GM18502 (cell line): ENCODE measurements around the gene COL4A1.
"Not testable (repeated sequence)": the region's sequence is repeated elsewhere in the genome, so short reads cannot be mapped to it uniquely, and the experiment has no call there.

Experiments
- ATAC-seq: cut with Tn5 transposase; IDR thresholded peaks from one replicate; pipeline ENCODE4 v1.9.1; 2021; ENCODE audit warnings: mild to moderate bottlenecking; ENCODE audit not compliant: unreplicated experiment, poor library complexity

COL4A1 gene

GRCh38 chr13:110127986-110128511 lies 178.9 kb downstream of the COL4A1 start:
- no peak for ATAC-seq

- ATAC-seq: no peak
Measured at GRCh38 chr13:110126391-110126961, 180.5 kb downstream of the COL4A1 start.

DNA sequence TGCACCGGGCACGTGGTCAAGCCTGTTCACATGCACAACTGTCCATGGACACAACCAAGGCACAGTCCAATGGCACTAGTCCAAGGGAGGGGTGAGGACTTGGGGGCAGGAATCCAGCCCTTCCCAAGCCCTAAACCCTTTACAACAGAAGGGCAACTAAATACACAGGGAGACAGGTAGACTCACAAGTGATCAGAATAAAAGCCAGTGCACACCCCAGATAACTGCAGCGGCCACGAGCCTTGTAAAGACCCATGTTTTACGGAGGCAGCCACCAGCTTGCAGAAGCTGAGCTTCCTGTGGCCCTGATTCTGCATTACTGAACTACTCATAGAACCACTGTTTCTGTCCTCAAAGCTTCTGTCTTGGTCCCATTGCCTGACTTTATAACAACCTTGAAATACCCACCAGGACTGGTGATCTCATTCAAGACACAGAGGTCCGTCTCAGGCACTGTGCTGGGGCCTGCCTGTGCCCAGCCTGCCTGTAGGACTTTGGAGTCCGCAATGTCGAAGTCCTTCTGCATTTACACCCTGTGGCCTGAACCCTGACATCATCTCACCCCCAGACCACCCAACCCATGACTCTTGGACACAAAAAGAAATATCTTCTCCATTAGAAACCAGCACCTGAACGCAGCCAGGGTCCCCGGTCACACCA lies 181.2 kb downstream of the COL4A1 start:
- no peak for ATAC-seq

GRCh38 chr13:110125157-110125556 lies 181.8 kb downstream of the COL4A1 start:
- ATAC-seq: no peak

- no peak for ATAC-seq
Measured at GRCh38 chr13:110124201-110124940, 182.6 kb downstream of the COL4A1 start.

DNA sequence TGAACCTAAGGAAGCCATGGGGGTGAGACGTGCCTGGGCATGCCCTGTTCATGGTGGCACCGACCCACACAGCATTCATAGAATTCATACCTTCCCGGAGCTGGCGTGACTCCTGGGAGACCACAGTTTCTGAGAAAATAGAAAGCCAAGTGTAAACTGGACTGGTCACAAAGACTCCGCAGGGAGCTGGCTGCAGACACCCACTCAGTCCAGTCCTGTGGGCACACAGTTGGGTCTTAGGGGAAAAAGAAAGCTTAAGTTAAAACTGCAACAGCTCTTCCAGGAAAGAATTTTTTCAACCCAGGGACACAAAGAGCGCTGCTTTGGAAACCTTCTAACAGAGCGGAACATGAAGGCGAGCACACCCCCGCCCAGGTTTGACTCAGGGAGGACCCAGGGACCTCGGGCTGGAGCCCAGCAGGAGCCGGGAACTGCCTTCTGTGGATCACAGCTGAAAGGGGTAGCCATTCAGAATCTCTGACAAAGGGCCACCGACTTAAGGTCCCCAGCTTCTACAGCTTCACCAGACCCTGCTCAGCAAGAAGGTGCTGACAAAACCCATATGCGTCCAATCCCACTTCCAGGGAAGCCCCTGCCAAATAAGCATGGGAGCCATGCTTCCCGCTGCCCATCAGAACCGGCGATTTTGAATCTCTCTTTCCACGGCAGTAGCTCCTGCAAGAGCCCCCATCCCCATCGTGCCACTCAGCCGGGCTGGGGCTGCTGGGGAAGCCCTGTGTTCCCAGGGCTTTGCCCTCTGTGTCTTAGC lies 183.7 kb downstream of the COL4A1 start:
- ATAC-seq: no peak

DNA sequence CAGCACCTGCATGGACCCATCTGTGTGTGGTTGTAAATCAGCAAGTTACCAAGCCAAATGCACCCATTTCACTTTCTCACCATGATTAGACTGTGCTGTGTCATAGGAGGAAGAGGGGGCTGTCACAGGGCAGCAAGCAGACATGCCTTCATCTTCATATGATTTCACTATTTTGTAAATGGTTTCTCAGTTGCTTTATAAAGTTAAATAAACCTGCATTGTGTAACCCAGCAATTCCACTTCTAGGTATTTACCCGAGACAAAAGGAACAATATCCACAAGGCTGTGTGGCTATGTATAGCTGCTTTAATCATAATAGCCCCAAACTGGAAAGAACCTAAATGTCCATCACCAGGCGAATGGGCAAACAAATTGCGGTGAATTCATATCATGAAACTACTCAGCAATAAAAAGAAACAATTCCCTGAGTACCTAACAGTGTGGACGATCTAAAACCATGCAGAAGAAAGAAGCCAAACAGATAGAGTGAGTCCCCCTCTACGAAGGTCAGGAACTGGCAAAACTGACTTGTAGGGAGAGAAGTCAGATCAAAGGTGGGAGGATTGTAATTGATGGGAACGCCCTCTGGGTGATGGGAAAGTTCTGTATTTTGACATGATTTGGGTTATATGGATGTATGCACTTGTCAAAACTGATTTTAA lies 185.4 kb downstream of the COL4A1 start:
- no peak for ATAC-seq

GRCh38 chr13:110119935-110120905 lies 186.7 kb downstream of the COL4A1 start:
- ATAC-seq: no peak

GRCh38 chr13:110118106-110118505 lies 188.9 kb downstream of the COL4A1 start:
- ATAC-seq: no peak

DNA sequence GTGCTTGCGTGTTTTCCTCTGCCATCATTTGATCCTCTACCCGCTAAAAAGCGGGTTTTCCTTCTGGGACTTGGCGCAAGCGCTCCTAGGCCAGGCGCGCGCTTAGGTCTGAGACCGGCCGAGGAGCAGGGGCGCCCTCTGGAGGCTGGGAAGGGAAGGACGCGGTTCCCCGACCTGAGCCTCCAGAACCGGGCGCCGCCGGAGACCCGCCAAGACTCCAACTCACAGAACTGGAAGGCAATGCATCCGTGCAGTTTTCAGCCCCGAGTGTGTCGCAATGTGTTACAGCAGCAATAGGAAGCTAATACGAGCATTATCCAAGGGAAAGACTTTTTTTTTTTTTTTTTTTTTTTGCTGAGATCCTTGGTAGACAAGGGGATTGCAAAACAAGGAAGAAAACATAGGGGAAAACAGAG lies 190.9 kb downstream of the COL4A1 start:
- no peak for ATAC-seq

DNA sequence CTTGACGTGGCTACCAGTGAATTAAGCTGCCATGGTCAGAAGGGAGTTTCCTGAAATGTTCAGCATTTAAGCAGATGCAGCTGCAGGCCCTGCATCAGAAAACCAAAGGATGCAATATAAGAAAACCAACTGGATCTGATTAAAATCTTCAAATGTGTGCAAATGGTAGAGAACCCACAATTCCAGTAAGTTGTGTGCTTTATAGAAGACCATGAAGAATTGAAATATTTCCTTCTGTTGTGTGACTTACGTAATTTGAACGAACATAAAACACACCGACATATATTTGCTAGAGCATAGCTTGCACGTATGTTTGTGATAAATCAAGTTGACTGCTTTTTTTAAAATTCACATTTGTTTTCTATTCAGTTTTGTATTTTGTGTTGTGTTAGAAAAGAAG lies 191.4 kb downstream of the COL4A1 start:
- no peak for ATAC-seq

DNA sequence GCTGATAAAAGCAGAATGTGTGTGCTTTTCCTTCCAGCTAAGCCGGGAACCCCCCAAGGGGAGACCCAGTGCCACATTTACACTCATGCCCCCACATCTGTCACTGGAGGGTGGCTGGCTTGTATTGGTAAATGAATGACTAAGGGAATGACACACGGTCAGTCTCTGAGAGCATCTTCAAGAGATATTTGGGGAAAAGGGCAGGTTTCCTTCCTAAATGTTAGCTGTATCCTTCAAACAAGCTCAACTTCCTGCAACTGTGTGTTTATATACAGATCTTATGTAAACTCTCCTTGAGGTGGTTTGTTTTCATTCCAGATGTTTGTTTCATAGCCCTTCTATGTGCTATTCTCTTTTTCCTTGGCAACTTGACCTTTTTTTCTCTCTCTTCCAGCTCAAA lies 192.6 kb downstream of the COL4A1 start:
- ATAC-seq: no peak

DNA sequence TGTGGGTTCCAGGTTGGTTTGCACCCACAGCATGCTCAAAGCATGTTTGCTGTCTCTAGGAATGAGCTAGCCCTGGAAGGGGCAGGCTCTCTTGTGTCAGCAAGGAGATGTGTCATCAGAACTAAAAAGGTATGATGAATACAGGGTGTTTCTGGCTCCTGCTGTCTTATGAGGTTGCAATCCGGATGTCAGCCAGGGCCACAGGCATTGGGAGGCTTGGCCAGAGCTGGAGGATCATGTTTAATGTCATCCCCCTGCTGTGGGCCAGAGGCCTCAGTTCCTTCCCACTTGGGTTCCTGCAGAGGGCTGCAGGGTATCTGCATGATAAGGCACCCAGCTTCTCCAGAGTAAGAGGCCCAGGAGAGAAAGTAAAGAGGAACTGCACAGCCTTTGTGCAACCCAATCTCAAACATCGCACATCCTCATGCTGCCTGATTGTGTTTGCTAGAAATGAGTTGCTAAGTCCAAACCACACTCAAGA lies 193.6 kb downstream of the COL4A1 start:
- ATAC-seq: no peak

DNA sequence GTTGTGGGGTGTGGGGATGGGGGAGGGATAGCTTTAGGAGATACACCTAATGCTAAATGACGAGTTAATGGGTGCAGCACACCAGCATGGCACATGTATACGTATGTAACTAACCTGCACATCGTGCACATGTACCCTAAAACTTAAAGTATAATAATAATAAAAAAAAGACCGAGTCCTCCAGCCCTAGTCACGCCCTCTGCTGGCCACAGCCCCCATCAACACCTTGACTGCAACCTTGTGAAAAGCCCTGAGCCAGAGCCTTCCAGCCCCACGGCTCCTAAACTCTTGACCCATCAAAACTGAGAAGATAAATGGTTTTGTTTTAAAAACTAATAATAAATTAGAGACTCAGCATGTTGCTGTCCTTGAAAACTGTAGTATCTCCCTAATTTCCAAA lies 194.6 kb downstream of the COL4A1 start:
- not testable (repeated sequence) for ATAC-seq

GRCh38 chr13:110110783-110111182 lies 196.2 kb downstream of the COL4A1 start:
- ATAC-seq: no peak

DNA sequence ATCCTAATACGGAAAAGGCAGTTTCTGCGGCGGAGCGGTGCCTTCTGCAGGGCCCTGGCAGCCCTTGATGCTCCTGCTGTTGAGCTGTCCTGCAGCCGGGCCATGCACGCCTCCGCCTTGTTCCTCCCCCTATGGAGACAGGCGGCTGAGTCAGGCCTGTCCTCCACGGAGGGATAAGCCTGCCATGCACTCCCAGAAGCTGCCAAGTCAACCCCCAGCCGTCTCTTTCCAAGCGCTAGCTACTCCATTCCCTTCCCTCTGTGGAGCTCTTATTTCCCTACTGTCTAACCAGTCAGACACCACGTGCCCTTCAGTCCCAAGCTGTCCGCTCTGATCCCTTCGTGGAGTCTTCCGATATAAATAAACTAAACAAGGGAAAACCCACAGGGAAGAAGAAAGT lies 197.0 kb downstream of the COL4A1 start:
- no peak for ATAC-seq

- ATAC-seq: no peak
Measured at GRCh38 chr13:110109140-110109783, 197.7 kb downstream of the COL4A1 start.

DNA sequence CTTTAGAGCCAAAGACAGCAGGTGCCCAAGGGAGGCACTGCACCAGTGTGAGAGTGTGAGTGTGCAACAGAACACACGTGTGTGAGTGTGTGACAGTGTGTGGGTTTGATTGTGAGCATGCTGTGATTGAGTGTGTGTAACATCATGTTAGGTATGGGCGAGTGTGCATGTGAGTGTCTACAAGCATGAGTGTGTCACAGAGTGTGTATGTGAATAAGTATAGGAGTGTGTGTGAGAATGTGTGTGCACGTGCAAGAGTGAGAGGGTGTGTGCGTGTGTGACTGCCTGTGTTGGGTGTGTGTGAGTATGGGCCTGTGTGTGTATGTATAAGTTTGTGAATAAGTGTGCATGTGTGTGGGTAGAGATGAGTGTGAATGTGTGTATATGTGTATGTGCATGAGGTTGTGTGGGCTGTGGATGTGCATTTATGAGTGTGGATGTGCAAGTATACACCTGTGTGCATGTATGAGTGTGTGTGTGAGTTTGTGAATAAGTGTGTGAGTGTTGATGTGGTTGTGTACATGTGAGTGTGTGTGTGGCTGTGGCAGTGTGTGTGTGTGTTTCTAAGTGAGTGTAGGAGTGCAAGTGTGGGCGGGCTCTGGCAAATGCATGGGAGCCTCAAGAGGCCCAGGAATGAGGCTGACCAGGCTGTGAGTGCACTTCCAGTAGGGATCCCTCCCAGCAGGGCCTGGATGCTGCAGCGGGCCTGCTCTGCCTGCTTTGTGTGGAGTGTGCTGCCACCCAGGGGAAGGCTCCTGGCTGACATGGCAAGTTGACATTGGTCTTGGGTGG lies 198.4 kb downstream of the COL4A1 start:
- no peak for ATAC-seq
